Right atrium auricular region (tissue), 2 donors: ENCODE measurements around the gene AZU1. TPM values are rescaled to one million over a fixed set of nuclear protein-coding genes. Genes with fewer than 3 reads are reported as not detected.

ENCODE experiments used
- DNase-seq: peaks from one replicate; pipeline ENCODE4 v3.0.0-alpha.2; 2019; ENCODE audit warnings: low spot score
- H3K27ac ChIP-seq, 2 donors: fragments of 200-600 bp; sonication (generic); 1 replicate in 1 of 2; 2 replicates in 1 of 2; pipeline ENCODE4 v1.5.1; 2016 to 2019
- H3K27me3 ChIP-seq, 2 donors: fragments of 200-600 bp; sonication (generic); one replicate each; pipeline versions ENCODE4 v1.5.1 to v1.6.0; 2017 to 2019
- H3K36me3 ChIP-seq: fragments of 200-600 bp; sonication (generic); one replicate; pipeline ENCODE4 v1.5.1; 2016
- H3K4me1 ChIP-seq, 2 donors: fragments of 200-600 bp; sonication (generic); one replicate each; pipeline versions ENCODE4 v1.5.1 to v1.6.0; 2017 to 2019
- H3K4me3 ChIP-seq, 2 donors: fragments of 200-600 bp; sonication (generic); 1 replicate in 1 of 2; 2 replicates in 1 of 2; pipeline ENCODE4 v1.5.1; 2017 to 2019; ENCODE audit warnings: mild to moderate bottlenecking in 1 of 2, moderate library complexity in 1 of 2
- H3K9me3 ChIP-seq, 2 donors: fragments of 200-600 bp; sonication (generic); one replicate each; pipeline ENCODE4 v1.5.1; 2019
- CTCF ChIP-seq, 2 donors: fragments of 200-600 bp; sonication (generic); IDR thresholded peaks; one replicate each; pipeline ENCODE4 v1.5.1; 2019; ENCODE audit warnings: antibody characterized with exemption in 2 of 2
- total RNA-seq, 2 donors: library from RNA; depleted of rRNA; stranded (reverse); fragments of >200 nt; gene quantifications; one replicate each; pipeline ENCODE4 v1.1.0, GENCODE V29; 2016

The AZU1 gene
- total RNA-seq, 2 donors from 2014 or later = not detected

DNA sequence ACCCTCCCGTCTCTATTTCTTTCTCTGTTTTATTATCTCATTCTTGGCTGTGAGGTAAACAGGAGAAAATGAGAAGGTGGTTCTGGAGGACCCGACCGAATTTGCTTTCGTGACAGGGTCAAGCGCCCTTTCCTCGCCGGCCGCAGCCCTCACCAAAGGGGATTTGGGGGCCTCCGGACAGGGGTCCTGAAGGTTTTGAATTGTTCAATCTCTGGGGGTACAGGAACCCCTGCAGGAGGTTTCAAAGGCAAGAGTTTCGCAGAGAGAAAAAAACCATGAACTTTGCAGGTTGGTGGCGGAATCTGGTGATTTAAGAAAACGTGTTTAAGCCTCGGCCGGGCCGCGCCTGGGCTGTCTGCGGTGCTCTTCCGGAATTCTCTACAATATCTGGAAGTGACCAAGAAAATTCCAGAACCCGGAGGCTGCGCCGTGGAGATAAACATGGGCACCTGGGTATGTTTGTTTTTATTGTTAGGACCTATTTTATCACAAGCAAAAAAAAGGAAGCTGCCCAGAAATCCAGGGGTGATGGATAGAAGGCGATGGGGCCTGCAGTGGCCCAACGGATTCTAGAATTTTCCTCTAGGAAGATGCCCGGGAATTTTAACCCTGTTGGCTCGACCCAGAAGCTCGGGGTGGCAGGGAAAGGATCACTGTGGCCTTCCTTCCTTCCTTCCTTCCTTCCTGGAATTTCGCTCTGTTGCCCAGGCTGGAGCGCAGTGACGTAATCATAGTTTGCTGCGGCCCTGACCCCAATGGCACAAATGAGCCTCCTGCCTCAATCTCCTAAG, 44.6 kb upstream of the AZU1 start:
- H3K9me3 ChIP-seq = no peaks in the 10 kb centered on the region
- H3K27ac ChIP-seq = peak overlapping the region in 1 of 2 donors; percentile 37
- no peaks in the 10 kb centered on the region for H3K27me3 ChIP-seq
- DNase-seq = no peak
- peak overlapping the region in 1 of 2 donors; percentile 44 for H3K4me3 ChIP-seq
- TF ChIP-seq CTCF (IDR thresholded peaks at IDR 0.05) = no peak
- no peaks in the 10 kb centered on the region for H3K36me3 ChIP-seq
- H3K4me1 ChIP-seq = peaks cover 0 to 20% of the 10 kb centered on the region in 2 donors

GRCh38 chr19:784541-784940, 43.1 kb upstream of the AZU1 start:
- H3K27ac ChIP-seq = peak overlapping the region in 1 of 2 donors; percentile 10
- no peaks in the 10 kb centered on the region for H3K9me3 ChIP-seq
- H3K4me1 ChIP-seq = peaks cover 0 to 35% of the 10 kb centered on the region in 2 donors
- DNase-seq = no peak
- H3K36me3 ChIP-seq = no peaks in the 10 kb centered on the region
- H3K27me3 ChIP-seq = no peaks in the 10 kb centered on the region
- no peak for TF ChIP-seq CTCF (IDR thresholded peaks at IDR 0.05)
- H3K4me3 ChIP-seq = no peak overlapping the region

GRCh38 chr19:787536-787935, 40.1 kb upstream of the AZU1 start:
- Histone ChIP-seq H3K4me3 (no peak overlapping the region), H3K27ac (no peak overlapping the region), H3K27me3 (no peaks in the 10 kb centered on the region), H3K36me3 (no peaks in the 10 kb centered on the region), H3K4me1 (peaks cover 0 to 54% of the 10 kb centered on the region in 2 donors), H3K9me3 (no peaks in the 10 kb centered on the region)
- DNase-seq = no peak
- TF ChIP-seq CTCF (IDR thresholded peaks at IDR 0.05) = no peak

DNA sequence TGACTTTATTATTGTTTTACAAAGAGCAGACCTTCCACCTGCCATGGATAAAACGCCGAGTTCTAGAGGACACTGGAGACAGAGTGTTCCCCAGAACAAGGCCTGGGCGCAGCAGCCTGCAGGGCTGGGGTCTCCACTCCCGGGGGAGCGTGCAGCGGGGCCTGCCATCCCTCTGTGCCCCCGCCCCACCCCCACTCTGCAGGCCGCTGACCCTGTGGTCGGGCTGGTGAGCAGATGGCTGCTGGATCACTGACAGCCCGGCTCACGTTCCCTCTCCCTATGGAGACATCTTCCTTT, 39.0 kb upstream of the AZU1 start:
- Histone ChIP-seq H3K9me3 (no peaks in the 10 kb centered on the region), H3K4me3 (no peak overlapping the region), H3K27me3 (no peaks in the 10 kb centered on the region), H3K27ac (peak overlapping the region; percentile 33 to 43), H3K36me3 (no peaks in the 10 kb centered on the region), H3K4me1 (peaks cover 0 to 50% of the 10 kb centered on the region in 2 donors)
- no peak for TF ChIP-seq CTCF (IDR thresholded peaks at IDR 0.05)
- no peak for DNase-seq

- Histone ChIP-seq H3K4me1 (peaks cover 0 to 50% of the 10 kb centered on the region in 2 donors), H3K27me3 (no peaks in the 10 kb centered on the region), H3K36me3 (no peaks in the 10 kb centered on the region), H3K9me3 (no peaks in the 10 kb centered on the region), H3K4me3 (peak overlapping the region in 1 of 2 donors; percentile 14), H3K27ac (peak overlapping the region; percentile 33 to 43)
- TF ChIP-seq CTCF (IDR thresholded peaks at IDR 0.05) = no peak
- no peak for DNase-seq
These were observed 38.5 kb upstream of the AZU1 start for GRCh38 chr19:788983-789700.
